NCI-H2196 treated with DMSO at 0.1 percent for 48 hours (cell line): ENCODE measurements around the gene PLEKHG7.
"Not testable (repeated sequence)": the region's sequence is repeated elsewhere in the genome, so short reads cannot be mapped to it uniquely, and the experiment has no call there.

Experiments
- DNase-seq: peaks from one replicate; lab custom pipeline; 2025; ENCODE audit not compliant: unreplicated experiment; lab: John Stamatoyannopoulos, UW

The PLEKHG7 gene

DNA sequence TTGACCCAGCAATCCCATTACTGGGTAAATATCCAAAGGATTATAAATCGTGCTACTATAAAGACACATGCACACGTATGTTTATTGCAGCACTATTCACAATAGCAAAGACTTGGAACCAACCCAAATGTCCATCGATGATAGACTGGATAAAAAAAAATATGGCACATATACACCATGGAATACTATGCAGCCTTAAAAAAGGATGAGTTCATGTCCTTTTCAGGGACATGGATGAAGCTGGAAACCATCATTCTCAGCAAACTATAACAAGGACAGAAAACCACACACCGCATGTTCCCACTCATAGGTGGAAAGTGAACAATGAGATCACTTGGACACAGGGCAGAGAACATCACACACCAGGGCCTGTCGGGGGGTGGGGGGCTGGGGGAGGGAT, 91.6 kb downstream of the PLEKHG7 start:
- DNase-seq, result not testable (repeated sequence)

DNA sequence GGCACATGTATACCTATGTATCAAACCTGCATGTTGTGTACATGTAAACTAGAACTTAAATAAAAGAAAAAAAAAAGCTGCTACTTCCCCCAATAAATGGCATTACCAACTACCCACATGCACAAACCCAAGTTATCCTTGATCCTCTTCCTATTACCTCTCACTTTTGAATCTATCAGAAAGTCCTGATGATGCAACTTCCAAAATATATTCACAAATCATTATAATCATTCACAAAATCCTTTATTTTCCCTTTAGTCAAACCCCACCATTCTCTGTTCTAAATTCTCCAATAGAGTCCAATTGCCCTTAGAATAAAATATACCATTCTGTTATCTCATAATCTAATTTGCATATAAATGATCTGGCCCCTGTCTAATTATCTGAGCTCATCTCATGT, 92.0 kb downstream of the PLEKHG7 start:
- no peak for DNase-seq

DNA sequence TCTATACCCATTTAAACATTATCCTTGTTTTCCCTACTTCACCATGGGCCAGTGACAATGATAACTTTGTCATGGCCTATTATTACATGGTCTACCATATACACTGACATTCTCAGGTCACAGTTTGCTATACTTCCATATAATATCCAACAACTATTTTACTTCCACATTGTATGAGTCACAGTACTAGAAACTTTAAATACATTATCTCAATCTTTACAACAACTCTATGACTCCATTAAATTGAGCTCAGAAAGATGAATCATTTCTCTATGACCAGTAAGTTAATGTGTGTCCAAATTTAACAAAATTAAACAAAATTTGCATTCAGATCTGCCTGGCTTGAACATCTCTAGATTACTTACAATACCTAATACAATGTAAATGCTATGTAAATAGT, 93.9 kb downstream of the PLEKHG7 start:
- DNase-seq, result no peak

DNA sequence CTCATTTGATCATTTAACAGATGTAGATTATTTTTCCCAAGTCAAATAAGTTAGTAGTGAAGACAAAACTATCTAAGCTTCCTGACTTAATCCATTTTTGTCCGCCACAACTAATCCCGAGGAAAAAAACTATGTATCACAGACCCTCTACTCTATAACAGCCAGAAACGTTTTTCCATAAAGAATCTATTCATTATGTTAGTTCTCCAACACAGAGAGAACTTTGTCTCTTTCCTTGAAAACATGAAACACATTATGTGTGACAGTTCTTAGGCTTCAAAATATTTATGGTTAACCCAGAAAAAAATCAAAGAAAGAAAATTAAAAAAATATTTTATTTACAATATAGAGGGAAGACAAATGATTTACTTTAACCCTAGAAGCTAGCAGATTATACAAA, 100.1 kb downstream of the PLEKHG7 start:
- DNase-seq, result no peak

DNA sequence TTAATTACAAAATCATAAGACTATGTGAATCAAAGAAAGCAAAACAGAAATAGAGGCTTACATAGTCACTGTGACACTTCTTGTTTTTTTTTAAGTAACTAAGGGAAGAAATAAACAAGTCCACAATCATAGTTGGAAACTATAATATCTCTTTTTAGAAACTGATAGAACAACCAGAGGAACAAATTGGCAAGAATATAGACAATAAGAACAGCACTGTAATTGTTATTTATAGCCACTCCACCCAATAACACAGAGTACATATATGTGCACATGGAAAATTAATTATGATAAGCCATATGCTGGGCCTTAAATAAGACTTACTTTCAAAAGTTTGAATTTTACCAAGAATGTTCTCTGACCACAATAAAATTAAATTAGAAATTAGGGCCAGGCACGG, 101.1 kb downstream of the PLEKHG7 start:
- no peak for DNase-seq

DNA sequence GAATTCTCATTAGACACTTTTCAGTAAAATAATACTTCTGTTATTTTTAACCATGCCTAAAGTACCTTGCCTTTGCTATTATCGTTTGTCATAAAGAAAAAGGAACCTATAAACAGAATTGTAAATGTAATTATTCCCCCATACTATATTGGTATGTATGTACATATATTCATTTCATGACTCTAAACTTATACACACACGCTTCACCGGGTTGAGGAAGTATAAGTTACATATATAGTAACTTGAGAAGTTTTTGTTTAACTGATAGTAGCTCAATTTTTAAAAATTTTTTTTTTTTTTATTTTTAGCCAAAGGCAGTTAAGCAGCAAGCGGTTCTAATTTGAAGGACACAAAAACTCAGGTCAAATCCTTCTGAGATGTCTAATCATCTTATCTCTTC, 107.6 kb downstream of the PLEKHG7 start:
- no peak for DNase-seq

DNA sequence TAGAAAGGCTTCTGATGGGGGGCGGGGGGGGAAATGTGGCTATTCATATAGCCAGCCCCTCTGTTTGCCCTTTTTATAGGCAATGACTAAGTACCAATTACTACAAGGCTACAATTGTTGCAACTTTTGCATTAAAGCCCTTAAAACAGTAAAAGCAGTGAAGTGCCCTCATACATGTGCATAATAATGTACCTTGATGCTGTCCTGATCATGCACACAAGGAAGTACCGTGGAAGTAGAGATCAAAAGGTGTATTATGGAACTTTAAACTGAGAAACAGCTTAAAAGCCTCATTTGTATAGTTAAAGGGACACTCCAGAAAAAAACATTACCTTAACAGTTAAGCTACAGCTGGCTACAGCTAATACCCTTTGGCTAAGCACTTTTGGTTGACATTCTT, 111.8 kb downstream of the PLEKHG7 start:
- no peak for DNase-seq

DNA sequence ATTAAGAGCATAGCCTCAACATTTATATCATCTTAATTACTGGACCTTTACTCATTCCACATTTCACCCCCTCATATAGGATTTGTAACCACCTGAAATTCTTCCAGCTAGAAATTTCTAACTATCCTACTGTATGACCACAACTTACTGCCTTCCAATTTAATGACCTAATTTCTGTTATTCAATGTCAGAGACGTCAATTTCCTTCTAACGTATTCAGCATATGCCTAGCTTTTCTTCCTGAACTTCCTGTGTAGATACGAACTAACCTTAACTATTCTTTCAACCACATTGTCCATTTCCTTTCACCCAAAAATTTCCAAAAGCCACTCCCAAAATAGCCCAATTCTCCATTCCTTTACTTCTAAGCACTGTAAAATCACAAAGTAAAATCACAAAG, 118.4 kb downstream of the PLEKHG7 start:
- no peak for DNase-seq
